GM12878 (cell line): Measurements from ENCODE around the gene UNK. TPM values are rescaled to one million over a fixed set of nuclear protein-coding genes. Genes with fewer than 3 reads are reported as not detected.

Experiments
- BACH1 ChIP-seq: fragments of 450-650 bp; IDR thresholded peaks from 2 replicates; pipeline ENCODE4 v1.6.1; 2017; ENCODE audit warnings: mild to moderate bottlenecking, borderline replicate concordance
- EGR1 ChIP-seq, 2 experiments: IDR thresholded peaks; 1 replicate in 1 of 2; 2 replicates in 1 of 2; pipeline ENCODE4 v1.6.1; 2011 to 2012; ENCODE audit warnings: low read depth in 2 of 2, low read length in 2 of 2, borderline replicate concordance in 1 of 2, mild to moderate bottlenecking in 1 of 2, moderate library complexity in 1 of 2
- JUND ChIP-seq: IDR thresholded peaks from 2 replicates; pipeline ENCODE4 v1.6.1; 2012; ENCODE audit warnings: low read depth, mild to moderate bottlenecking, low read length, improper control_type of control experiment, moderate library complexity
- KLF5 ChIP-seq: fragments of 450-650 bp; IDR thresholded peaks from 2 replicates; pipeline ENCODE4 v1.6.1; 2014; ENCODE audit warnings: mild to moderate bottlenecking; ENCODE audit not compliant: partially characterized antibody
- MEF2B ChIP-seq: fragments of 450-650 bp; IDR thresholded peaks from 2 replicates; pipeline ENCODE4 v1.6.1; 2018; ENCODE audit warnings: mild to moderate bottlenecking, moderate library complexity; ENCODE audit not compliant: partially characterized antibody, poor library complexity, severe bottlenecking
- MYB ChIP-seq: fragments of 150-350 bp; IDR thresholded peaks from 2 replicates; pipeline ENCODE4 v1.6.1; 2014; ENCODE audit warnings: mild to moderate bottlenecking, low read depth, low read length, borderline replicate concordance
- NFXL1 ChIP-seq: fragments of 450-650 bp; IDR thresholded peaks from 2 replicates; pipeline ENCODE4 v1.6.1; 2017; ENCODE audit warnings: antibody characterized with exemption, mild to moderate bottlenecking, borderline replicate concordance
- NFYA ChIP-seq: IDR thresholded peaks from 2 replicates; pipeline ENCODE4 v1.6.1; 2011; ENCODE audit warnings: low read depth, mild to moderate bottlenecking, low read length, improper control_type of control experiment, borderline replicate concordance
- PAX8 ChIP-seq: fragments of 450-650 bp; IDR thresholded peaks from 2 replicates; pipeline ENCODE4 v1.6.1; 2017; ENCODE audit warnings: mild to moderate bottlenecking, moderate library complexity
- RCOR1 ChIP-seq: conservative IDR thresholded peaks from 2 replicates; pipeline ENCODE4 v1.6.1; 2012; ENCODE audit warnings: low read depth, low read length, improper control_type of control experiment
- RUNX3 ChIP-seq: IDR thresholded peaks from 2 replicates; pipeline ENCODE4 v1.6.1; 2012; ENCODE audit warnings: low read length, inconsistent platforms
- polyA plus RNA-seq, 11 experiments: library from polyadenylated mRNA; depleted of rRNA in 4 of 11; unstranded in 6 of 11; stranded (reverse) in 5 of 11; fragments of >200 nt; fragmentation: Nextera tagmentation in 4 of 11; fragmentation: Illumina TruSeq in 1 of 11; extraction: Ambion mirVana in 4 of 11; extraction: Trizol in 1 of 11; gene quantifications; 1 replicate in 1 of 11; 2 replicates in 10 of 11; pipeline versions ENCODE4 v1.2.1 to v1.2.3, GENCODE V29; 2011 to 2016; ENCODE audit warnings: inconsistent platforms in 2 of 11, missing spikeins in 2 of 11, low read depth in 1 of 11
- total RNA-seq, 4 experiments: library from RNA; depleted of rRNA in 3 of 4; stranded (reverse); fragments of >200 nt in 3 of 4; fragmentation: Illumina TruSeq in 1 of 4; extraction: Trizol in 1 of 4; gene quantifications; 2 replicates each; pipeline versions ENCODE4 v1.2.1 to v1.2.3, GENCODE V29; 2013 to 2021
- TF ChIP-seq, protein P1 (sequence below): fragments of 450-650 bp; IDR thresholded peaks from 2 replicates; pipeline ENCODE4 v1.6.1; 2018; ENCODE audit warnings: mild to moderate bottlenecking, low read depth, moderate library complexity; ENCODE audit not compliant: partially characterized antibody

UNK gene
- total and polyA plus RNA-seq, 10 of the 15 experiments (the other 5 are each of a cell fraction or from before 2014, with no cell fraction given), result 8.9 to 34.5 (median 27.3) TPM

DNA sequence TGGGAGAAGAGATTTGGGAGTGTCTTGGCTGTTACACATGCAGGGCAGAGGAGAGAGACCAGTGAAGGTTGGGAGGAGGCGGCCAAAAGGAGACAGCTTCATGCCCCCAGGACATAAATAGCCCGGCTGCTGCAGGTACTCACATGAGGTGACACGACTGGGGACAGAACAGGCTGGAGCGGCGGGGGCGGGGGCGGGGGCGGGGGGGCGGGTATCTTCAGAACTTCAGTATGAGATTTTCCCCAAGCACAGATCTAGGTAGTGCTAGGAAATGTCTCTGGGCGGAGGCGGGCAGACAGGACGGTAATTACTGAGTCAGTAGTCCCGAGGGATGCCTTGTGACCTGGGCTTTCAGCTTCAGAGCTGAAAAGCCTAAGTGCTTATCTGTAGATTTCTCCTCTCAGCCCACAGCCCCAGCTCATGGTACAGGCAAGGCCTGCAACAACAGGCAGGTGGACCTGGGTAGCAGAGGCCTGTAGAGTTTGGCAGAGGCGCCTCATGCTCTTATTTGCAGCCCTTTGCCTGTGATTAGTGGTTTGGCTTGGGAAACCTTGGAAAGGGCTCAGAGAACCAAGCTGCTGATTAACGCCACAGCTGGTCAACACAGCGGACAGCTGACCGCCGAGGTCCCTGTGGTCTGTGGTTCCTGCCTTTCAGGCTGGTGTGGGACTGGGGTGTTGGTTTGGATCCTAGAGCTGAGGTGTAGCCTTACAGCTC lies 24.5 kb downstream of the UNK start (continued):
- TF ChIP-seq, protein P1, sequence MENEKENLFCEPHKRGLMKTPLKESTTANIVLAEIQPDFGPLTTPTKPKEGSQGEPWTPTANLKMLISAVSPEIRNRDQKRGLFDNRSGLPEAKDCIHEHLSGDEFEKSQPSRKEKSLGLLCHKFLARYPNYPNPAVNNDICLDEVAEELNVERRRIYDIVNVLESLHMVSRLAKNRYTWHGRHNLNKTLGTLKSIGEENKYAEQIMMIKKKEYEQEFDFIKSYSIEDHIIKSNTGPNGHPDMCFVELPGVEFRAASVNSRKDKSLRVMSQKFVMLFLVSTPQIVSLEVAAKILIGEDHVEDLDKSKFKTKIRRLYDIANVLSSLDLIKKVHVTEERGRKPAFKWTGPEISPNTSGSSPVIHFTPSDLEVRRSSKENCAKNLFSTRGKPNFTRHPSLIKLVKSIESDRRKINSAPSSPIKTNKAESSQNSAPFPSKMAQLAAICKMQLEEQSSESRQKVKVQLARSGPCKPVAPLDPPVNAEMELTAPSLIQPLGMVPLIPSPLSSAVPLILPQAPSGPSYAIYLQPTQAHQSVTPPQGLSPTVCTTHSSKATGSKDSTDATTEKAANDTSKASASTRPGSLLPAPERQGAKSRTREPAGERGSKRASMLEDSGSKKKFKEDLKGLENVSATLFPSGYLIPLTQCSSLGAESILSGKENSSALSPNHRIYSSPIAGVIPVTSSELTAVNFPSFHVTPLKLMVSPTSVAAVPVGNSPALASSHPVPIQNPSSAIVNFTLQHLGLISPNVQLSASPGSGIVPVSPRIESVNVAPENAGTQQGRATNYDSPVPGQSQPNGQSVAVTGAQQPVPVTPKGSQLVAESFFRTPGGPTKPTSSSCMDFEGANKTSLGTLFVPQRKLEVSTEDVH, result no peak
- no peak for TF ChIP-seq NFXL1
- TF ChIP-seq PAX8, result no peak
- TF ChIP-seq RCOR1, result no peak
- no peak for TF ChIP-seq MYB
- TF ChIP-seq RUNX3, result no peak
- TF ChIP-seq EGR1 (IDR thresholded peaks at IDR 0.05; ENCODE audit: borderline replicate concordance in 1 of 2, low read depth in 2 of 2, low read length in 2 of 2), result peak in 1 of 2 experiments; percentile 85; a peak in 2 of 3 replicates
- no peak for TF ChIP-seq NFYA
- TF ChIP-seq JUND, result no peak
- TF ChIP-seq BACH1, result peak; percentile 11; the same call in 1 of the 2 replicates
- TF ChIP-seq MEF2B, result peak; percentile 91
- no peak for TF ChIP-seq KLF5
